Dermis blood vessel endothelial cell (primary cell): ENCODE measurements around the gene CLTB. TPM values are rescaled to one million over a fixed set of nuclear protein-coding genes. Genes with fewer than 3 reads are reported as not detected.
"Not testable (repeated sequence)": the region's sequence is repeated elsewhere in the genome, so short reads cannot be mapped to it uniquely, and the experiment has no call there.

Experiments used
- DNase-seq: peaks from one replicate; pipeline ENCODE4 v3.0.0; 2010
- total RNA-seq: library from RNA; depleted of rRNA; stranded (reverse); fragments of >200 nt; gene quantifications from 2 replicates; pipeline ENCODE4 v1.2.3, GENCODE V29; 2014

The CLTB gene
- total RNA-seq, 1 donor from 2014 or later, result 163 TPM

DNA sequence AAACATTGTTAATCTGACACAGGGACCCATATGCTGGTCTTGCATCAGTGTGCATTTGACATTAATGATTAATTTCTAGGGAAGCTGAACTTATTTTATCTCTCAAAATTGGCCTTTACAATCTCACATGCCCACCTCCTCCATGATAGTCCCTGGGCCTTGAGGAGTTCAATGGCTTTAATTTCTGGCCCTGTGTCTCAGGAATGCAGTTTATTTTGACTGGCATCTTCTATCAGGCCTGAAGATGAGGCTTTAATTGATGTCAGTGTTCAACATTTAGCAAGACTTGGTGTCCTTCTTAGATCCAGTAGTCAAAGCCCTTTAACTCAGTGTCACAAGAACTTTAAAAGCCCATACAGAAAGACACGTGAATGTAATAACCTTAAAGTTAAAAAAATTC is 10.5 kb upstream of the CLTB start:
- DNase-seq, result no peak

DNA sequence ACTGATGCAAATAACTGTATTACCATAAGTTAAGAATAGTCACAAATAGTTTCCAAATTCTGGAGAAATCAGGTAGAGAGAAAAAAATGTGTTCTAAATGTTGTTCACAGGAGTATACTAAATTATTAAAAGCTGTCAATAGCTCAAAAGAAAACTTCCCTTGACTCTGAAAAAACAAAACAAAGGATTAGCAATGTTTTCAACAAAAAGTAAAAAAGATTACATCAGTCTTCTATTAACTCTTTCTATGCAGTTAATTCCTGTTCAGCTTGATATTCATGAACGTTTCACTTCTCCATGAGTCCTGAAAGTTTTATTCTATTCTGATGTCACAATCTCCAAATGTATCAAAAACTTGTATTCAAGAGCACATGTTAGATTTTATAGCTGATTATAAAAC is 9.5 kb upstream of the CLTB start:
- no peak for DNase-seq

DNA sequence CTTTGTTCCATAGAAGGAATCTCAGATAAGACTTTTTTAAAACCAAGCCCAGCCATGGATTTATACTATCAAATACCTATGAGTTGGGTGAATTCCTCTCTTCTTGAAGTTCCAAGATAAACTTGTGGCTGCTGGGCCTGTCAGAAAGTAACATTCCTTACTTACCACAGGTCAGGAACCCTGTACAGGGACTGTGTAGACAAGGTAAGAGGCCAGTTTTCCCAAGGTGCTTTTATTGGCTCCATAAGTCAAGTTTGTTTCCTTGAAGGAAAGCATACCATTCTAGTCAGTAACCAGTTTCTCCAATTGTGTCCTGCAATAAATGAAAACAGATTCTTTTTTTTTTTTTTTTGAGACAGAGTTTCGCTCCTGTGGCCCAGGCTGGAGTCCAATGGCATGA is 8.8 kb upstream of the CLTB start:
- no peak for DNase-seq

DNA sequence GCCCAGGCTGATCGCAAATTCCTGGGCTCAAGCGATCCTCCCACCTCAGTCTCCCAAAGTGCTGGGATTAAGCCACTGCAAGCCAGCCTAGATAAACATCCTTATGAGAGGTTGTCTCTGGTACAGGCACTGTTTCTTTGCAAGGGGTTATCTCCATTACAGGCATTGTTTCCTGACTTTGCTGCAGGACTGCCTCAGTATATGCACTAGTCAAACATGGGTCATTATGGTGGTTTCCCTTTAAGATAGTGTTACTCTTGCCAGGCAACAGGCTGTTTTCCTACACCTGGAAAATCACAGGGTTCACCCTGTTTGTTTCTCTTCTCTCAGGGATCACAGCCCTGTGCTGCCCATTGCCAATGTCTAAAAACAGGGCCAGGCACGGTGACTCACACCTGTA is 7.8 kb upstream of the CLTB start:
- DNase-seq, result peak; percentile 35

DNA sequence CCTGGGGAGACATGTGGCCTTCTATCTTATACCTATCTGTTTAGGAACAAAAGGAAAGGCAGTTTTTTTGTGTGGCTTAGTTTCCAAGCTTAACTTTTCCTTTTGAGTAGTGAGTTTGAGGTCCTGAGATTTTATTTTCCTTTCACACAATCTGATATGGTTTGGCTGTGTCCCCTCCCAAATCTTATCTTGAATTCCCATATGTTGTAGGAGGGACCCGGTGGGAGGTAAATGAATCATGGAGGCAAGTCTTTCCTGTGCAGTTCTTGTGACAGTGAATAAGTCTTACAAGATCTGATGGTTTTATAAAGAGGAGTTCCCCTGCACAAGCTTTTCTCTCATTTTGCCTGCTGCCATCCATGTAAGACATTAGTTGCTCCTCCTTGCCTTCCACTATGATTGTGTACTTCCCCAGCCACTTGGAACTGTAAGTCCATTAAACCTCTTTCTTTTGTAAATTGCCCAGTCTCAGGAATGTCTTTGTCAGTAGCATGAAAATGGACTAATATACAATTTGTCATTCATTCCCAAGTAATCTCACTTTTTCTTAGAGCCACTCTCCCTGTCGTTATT is 4.7 kb upstream of the CLTB start:
- no peak for DNase-seq

DNA sequence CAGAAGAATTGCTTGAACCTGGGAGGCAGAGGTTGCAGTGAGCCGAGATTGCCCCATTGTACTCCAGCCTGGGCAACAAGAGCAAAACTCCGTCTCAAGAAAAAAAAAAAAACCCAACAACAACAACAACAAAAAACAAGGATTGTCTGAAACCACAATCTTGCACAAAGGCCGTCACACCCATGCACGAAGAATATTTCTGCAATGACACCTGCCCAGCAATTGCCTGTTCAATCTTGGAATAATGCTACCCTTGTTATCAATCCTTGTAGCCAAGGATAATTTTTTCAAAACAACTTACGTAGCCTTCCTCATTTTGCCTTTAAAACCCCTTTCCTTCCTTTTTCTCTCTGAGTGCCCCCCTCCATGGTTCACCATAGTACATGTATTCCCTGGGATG is 3.7 kb upstream of the CLTB start:
- no peak for DNase-seq

DNA sequence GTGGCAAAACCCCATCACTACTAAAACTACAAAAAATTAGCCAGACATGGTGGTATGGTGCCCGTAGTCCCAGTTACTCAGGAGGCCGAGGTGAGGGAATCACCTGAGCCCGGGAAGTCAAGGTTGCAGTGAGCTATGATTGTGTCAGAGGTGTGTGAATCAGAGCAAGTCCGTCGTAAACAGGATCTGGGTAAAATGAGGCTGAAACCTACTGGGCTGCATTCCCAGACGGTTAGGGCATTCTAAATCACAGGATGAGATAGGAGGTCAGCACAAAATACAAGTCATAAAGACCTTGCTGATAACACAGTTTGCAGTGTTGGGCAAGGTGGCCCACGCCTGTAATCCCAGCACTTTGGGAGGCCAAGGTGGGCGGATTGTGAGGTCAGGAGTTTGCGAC is 1.9 kb upstream of the CLTB start:
- peak; percentile 55 for DNase-seq

- DNase-seq, result no peak
Observed at GRCh38 chr5:176416965-176417364, 626 bp upstream of the CLTB start.

GRCh38 chr5:176415240-176415951 is 943 bp downstream of the CLTB start:
- DNase-seq, result no peak

GRCh38 chr5:176414704-176415103 is 1.6 kb downstream of the CLTB start:
- no peak for DNase-seq

GRCh38 chr5:176413709-176414191 is 2.6 kb downstream of the CLTB start:
- DNase-seq, result no peak

GRCh38 chr5:176413255-176413565 is 3.1 kb downstream of the CLTB start:
- DNase-seq, result no peak

DNA sequence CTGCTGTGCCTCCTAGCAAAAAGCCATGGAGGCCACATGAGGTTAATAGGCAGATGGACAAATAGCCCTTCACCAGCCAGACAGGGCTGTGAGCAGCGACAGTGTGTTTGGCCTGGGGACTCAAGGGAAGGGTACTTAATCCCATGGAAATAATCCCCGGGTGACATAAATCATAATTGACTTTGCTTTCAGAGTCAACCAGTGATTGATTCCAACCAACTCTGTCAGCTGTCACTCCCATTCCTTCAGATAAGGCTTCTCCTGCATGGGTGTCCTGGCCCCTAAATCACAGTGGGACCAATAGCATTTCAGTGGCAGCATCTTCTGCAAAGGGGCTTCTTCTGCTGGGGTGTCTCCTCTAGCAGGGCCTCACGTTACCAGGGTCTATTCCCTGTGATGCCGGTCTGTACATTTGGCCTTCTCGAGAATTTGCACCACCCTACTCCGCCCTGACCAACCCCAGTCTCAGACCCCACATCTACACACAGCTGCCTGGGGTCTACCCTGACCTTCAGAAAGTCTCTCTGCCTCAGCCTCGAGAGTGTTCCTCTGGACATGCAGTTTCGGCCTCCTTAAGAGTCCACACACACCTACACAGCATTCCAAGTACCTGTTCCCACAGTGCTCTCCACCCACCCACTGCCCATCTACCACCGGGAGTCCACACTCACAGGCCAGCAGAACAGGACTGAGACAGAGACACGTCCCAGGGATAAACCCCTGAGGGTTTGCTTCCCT is 3.7 kb downstream of the CLTB start:
- no peak for DNase-seq

- DNase-seq, result no peak
Observed at GRCh38 chr5:176410486-176411180, 5.7 kb downstream of the CLTB start.

- DNase-seq, result no peak
Observed at GRCh38 chr5:176409765-176410164, 6.6 kb downstream of the CLTB start.

GRCh38 chr5:176408590-176408989 is 7.7 kb downstream of the CLTB start:
- no peak for DNase-seq

- not testable (repeated sequence) for DNase-seq
Observed at GRCh38 chr5:176408252-176408573, 8.1 kb downstream of the CLTB start.

DNA sequence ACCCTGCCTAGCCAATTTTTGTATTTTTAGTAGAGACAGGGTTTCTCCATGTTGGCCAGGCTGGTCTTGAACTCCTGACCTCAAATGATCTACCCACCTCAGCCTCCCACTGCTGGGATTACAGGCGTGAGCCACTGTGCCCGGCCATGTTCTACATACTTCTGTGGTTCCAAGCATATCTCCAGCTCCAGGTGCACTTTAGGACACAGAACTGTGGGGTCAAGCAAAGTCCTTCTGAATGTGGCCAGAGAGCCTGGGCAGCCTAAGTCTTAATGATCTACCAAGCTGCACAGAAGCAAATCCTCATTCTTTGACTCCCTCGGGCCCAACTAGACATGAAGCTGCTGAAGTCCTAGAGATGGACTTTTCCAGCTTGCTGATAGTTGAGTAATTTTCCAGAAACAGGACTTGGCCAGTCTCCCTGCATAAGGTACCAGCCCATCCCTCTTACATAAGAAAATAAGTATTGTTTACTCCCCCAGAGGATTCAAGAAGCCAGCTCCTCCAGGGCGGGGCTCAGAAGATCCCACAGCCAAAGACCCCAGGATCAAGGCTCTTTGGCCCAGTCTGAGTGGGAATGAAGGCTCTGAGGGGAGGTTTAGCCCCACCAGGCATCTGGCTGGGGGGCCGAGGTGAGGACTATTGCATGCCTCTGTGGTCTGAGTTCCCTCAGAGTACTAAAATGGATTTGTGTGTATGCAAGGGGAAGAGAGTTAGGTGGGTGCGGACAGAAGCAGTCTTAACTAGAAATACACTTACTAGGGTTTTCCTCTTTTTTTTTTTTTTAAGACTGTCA is 8.7 kb downstream of the CLTB start:
- DNase-seq, result no peak

DNA sequence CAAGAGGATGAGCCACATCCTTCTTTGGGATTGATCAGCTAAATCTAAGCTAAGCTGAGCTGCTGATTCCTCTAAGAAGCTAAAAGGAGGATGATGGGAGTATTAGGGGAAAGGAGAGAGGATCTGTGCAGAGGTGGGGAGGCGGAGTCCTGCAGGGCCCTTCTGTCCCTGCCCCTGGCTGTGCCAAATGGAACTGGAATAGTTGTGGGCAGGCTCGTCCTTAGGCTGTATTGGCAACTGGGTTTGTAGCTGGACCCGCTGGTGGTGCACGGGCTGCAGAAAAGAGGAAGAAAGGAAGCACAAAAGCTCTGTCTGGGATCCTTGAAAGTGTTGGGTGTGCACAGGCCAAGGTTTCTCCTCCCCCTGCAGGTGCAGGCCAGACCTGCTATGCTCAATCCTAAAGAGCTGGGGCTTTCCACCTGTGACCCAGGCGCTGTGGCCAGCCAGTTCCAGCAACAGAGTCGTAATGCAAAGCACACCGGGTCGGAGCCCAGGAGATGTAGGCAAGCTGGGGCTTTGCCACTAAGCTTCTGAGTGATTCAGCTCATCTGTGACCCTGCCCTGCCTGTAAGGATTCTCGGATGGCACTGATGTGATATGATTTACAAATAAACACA is 9.8 kb downstream of the CLTB start:
- no peak for DNase-seq

DNA sequence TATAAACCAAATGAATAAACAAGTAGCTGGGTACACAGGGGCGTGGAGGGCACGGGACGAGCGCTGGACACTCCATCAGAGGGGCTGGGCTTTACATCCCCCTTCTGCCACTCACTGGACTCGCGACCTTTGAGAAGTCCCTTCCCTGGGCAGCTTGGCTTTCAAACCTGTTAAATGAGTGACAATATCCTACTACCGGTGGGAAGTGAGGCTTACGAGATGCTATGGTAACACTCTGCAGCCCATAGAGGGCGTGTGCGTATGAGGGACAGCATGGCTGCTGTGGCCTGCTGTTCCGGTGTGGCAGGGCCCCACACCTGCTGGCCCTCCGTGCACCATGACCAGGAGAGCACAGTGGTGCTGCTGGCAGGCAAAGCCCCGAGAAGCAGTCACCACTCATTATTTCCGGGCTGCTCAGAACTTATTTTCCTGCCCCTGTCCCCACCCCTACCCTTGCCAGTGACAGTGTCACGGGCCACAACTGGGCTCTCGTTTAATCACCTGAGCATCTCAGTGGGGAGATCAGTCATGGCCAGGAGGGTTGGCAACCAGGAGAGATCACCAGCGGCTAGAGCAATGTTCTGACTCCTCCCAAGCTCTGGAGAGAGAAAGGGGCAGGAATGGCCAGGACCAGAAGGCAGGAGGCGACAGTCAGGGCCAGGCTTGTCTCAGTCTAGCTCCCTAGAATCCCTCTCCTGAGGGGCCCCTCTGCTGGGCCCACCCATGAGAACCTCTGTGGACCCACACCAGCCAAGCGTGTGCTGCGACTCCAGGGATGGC is 10.5 kb downstream of the CLTB start:
- no peak for DNase-seq
